Left lung (tissue), 10 donors: Measurements from ENCODE around the gene KCTD17. TPM values are rescaled to one million over a fixed set of nuclear protein-coding genes. Genes with fewer than 3 reads are reported as not detected.

Experiments used
- ATAC-seq: fragments of 200-7000 bp; cut with Tn5 transposase; one replicate; pipeline ENCODE4 v1.9.1; 2020; ENCODE audit warnings: moderate library complexity
- DNase-seq, 4 donors: peaks; one replicate each; pipeline ENCODE4 v3.0.0-alpha.2; 2013 to 2020
- H3K27ac ChIP-seq, 2 donors: fragments of 200-600 bp; sonication (generic) in 1 of 2; one replicate each; pipeline versions ENCODE4 v1.5.0 to v1.8.0; 2020 to 2021
- H3K27me3 ChIP-seq, 2 donors: fragments of 200-600 bp; sonication (generic) in 1 of 2; one replicate each; pipeline versions ENCODE4 v1.5.0 to v1.8.0; 2020 to 2021
- H3K36me3 ChIP-seq, 2 donors: fragments of 200-600 bp; sonication (generic) in 1 of 2; one replicate each; pipeline versions ENCODE4 v1.5.0 to v1.8.0; 2020 to 2021
- H3K4me1 ChIP-seq, 2 donors: fragments of 200-600 bp; one replicate each; pipeline ENCODE4 v1.8.0; 2021
- H3K4me3 ChIP-seq, 2 donors: fragments of 200-600 bp; sonication (generic) in 1 of 2; one replicate each; pipeline versions ENCODE4 v1.5.0 to v1.8.0; 2020 to 2021; ENCODE audit warnings: mild to moderate bottlenecking in 1 of 2
- H3K9me3 ChIP-seq, 2 donors: fragments of 200-600 bp; sonication (generic) in 1 of 2; one replicate each; pipeline versions ENCODE4 v1.5.0 to v1.8.0; 2020 to 2021
- CTCF ChIP-seq, 2 donors: fragments of 200-600 bp; sonication (generic) in 1 of 2; IDR thresholded peaks; one replicate each; pipeline versions ENCODE4 v1.5.0 to v1.8.0; 2021; ENCODE audit warnings: antibody characterized with exemption in 2 of 2
- intact Hi-C, 2 donors: fragments of 100-400 bp; cut with DNase I; formaldehyde crosslinking; loops; one replicate each; pipeline versions ENCODE4 v1.11.2 to v1.14.2; 2022
- polyA plus RNA-seq, 6 donors: library from polyadenylated mRNA; unstranded; fragments of 120-200 nt; gene quantifications; one replicate each; pipeline ENCODE4 v1.2.1, GENCODE V29; 2013; ENCODE audit not compliant: insufficient read length in 6 of 6
- total RNA-seq, 2 donors: library from RNA; stranded (reverse); fragmentation: NEBNext Ultra II Directional; extraction: Animal tissue kit (Norgen Biotek cat#: 25700); gene quantifications; one replicate each; pipeline ENCODE4 v1.2.1, GENCODE V29; 2021
- donor health status: DM: no; HTN: yes; CAD: no.
- donor health status: DM: no; HTN: no; CAD: no.

Gene KCTD17
- total and polyA plus RNA-seq, 8 donors, result 20.5 to 34.2 (median 25.6) TPM

GRCh38 chr22:37008365-37008764 lies 43.2 kb upstream of the KCTD17 start:
- no peaks in the 10 kb centered on the region for H3K36me3 ChIP-seq
- intact Hi-C loops, result no loop called here
- no peaks in the 10 kb centered on the region for H3K9me3 ChIP-seq
- TF ChIP-seq CTCF (IDR thresholded peaks at IDR 0.05), result no peak
- ATAC-seq, result no peak
- no peak overlapping the region for H3K27ac ChIP-seq
- no peaks in the 10 kb centered on the region for H3K27me3 ChIP-seq
- no peak for DNase-seq
- peaks cover 0 to 18% of the 10 kb centered on the region in 2 donors for H3K4me1 ChIP-seq
- H3K4me3 ChIP-seq, result no peak overlapping the region

- no peak overlapping the region for H3K27ac ChIP-seq
- no peaks in the 10 kb centered on the region for H3K27me3 ChIP-seq
- no peaks in the 10 kb centered on the region for H3K36me3 ChIP-seq
- DNase-seq (no peak), ATAC-seq (no peak)
- H3K4me1 ChIP-seq, result peaks cover 0 to 23% of the 10 kb centered on the region in 2 donors
- TF ChIP-seq CTCF (IDR thresholded peaks at IDR 0.05), result no peak
- intact Hi-C loops, result no loop called here
- no peak overlapping the region for H3K4me3 ChIP-seq
- H3K9me3 ChIP-seq, result no peaks in the 10 kb centered on the region
Measured at GRCh38 chr22:37009490-37009889, 42.1 kb upstream of the KCTD17 start.

- intact Hi-C loops, result no loop called here
- H3K9me3 ChIP-seq, result no peaks in the 10 kb centered on the region
- no peaks in the 10 kb centered on the region for H3K36me3 ChIP-seq
- H3K27me3 ChIP-seq, result no peaks in the 10 kb centered on the region
- H3K4me1 ChIP-seq, result peaks cover 0 to 23% of the 10 kb centered on the region in 2 donors
- ATAC-seq (no peak), DNase-seq (no peak)
- TF ChIP-seq CTCF (IDR thresholded peaks at IDR 0.05), result no peak
- H3K4me3 ChIP-seq, result no peak overlapping the region
- no peak overlapping the region for H3K27ac ChIP-seq
Measured at GRCh38 chr22:37010174-37010573, 41.4 kb upstream of the KCTD17 start.

- intact Hi-C loops, result no loop called here
Measured at GRCh38 chr22:37010976-37011375, 40.6 kb upstream of the KCTD17 start.

GRCh38 chr22:37011472-37011871 lies 40.1 kb upstream of the KCTD17 start:
- no peak for DNase-seq
- Histone ChIP-seq H3K36me3 (peaks cover 0 to 4% of the 10 kb centered on the region in 2 donors), H3K4me3 (no peak overlapping the region), H3K4me1 (peaks cover 0 to 28% of the 10 kb centered on the region in 2 donors), H3K27me3 (no peaks in the 10 kb centered on the region), H3K9me3 (no peaks in the 10 kb centered on the region), H3K27ac (no peak overlapping the region)
- ATAC-seq, result no peak
- intact Hi-C loops, result no loop called here
- TF ChIP-seq CTCF (IDR thresholded peaks at IDR 0.05), result no peak

More at GRCh38 chr22:37010976-37011375, 40.6 kb upstream of the KCTD17 start:
- TF ChIP-seq CTCF (IDR thresholded peaks at IDR 0.05), result no peak
- H3K4me1 ChIP-seq, result peaks cover 0 to 26% of the 10 kb centered on the region in 2 donors
- H3K36me3 ChIP-seq, result no peaks in the 10 kb centered on the region
- DNase-seq (no peak), ATAC-seq (no peak)
- no peak overlapping the region for H3K4me3 ChIP-seq
- H3K27ac ChIP-seq, result no peak overlapping the region
- H3K9me3 ChIP-seq, result no peaks in the 10 kb centered on the region
- no peaks in the 10 kb centered on the region for H3K27me3 ChIP-seq
